H9 (cell line): Measurements from ENCODE around the gene DOC2B. TPM values are rescaled to one million over a fixed set of nuclear protein-coding genes. Genes with fewer than 3 reads are reported as not detected.

ENCODE experiments used
- DNase-seq: peaks from one replicate; pipeline ENCODE4 v3.0.0-alpha.2; 2017
- H2AFZ ChIP-seq: one replicate; pipeline ENCODE4 v1.6.1; 2013; ENCODE audit warnings: mild to moderate bottlenecking, low read length, control low read depth, moderate library complexity
- H2AK5ac ChIP-seq: 2 replicates; pipeline ENCODE4 v1.6.1; 2013; ENCODE audit warnings: low read length, control low read depth, mixed read lengths; ENCODE audit not compliant: insufficient read length
- H2BK120ac ChIP-seq: one replicate; pipeline ENCODE4 v1.6.1; 2013; ENCODE audit warnings: low read depth, mild to moderate bottlenecking, low read length, control low read depth, inconsistent platforms; ENCODE audit not compliant: poor library complexity, severe bottlenecking
- H2BK12ac ChIP-seq: 2 replicates; pipeline ENCODE4 v1.6.1; 2013; ENCODE audit warnings: low read length, control low read depth, mixed read lengths, low read depth; ENCODE audit not compliant: insufficient read length
- H2BK15ac ChIP-seq: 2 replicates; pipeline ENCODE4 v1.6.1; 2013; ENCODE audit warnings: low read depth, low read length, control low read depth
- H2BK20ac ChIP-seq: one replicate; pipeline ENCODE4 v1.6.1; 2013; ENCODE audit warnings: low read depth, mild to moderate bottlenecking, low read length, control low read depth, inconsistent platforms; ENCODE audit not compliant: poor library complexity, severe bottlenecking
- H2BK5ac ChIP-seq: 2 replicates; pipeline ENCODE4 v1.6.1; 2013; ENCODE audit warnings: low read length, control low read depth, mixed read lengths; ENCODE audit not compliant: insufficient read length
- H3K14ac ChIP-seq: 2 replicates; pipeline ENCODE4 v1.6.1; 2013; ENCODE audit warnings: low read length, control low read depth; ENCODE audit not compliant: insufficient read depth
- H3K18ac ChIP-seq: 2 replicates; pipeline ENCODE4 v1.6.1; 2013; ENCODE audit warnings: low read depth, mild to moderate bottlenecking, mixed read lengths, low read length, control low read depth; ENCODE audit not compliant: insufficient read length
- H3K23ac ChIP-seq: 2 replicates; pipeline ENCODE4 v1.6.1; 2013; ENCODE audit warnings: low read length, control low read depth, mixed read lengths, low read depth; ENCODE audit not compliant: insufficient read length
- H3K23me2 ChIP-seq: 2 replicates; pipeline ENCODE4 v1.6.1; 2013; ENCODE audit warnings: low read depth, mild to moderate bottlenecking, mixed read lengths, low read length, control low read depth; ENCODE audit not compliant: insufficient read length, poor library complexity, severe bottlenecking
- H3K27ac ChIP-seq: 2 replicates; pipeline ENCODE4 v1.5.1; 2013; ENCODE audit warnings: low read length, control low read depth, mixed read lengths, low read depth; ENCODE audit not compliant: insufficient read length
- H3K27me3 ChIP-seq: 2 replicates; pipeline ENCODE4 v1.6.1; 2013; ENCODE audit warnings: low read length, control low read depth, inconsistent platforms; ENCODE audit not compliant: insufficient read depth
- H3K4ac ChIP-seq: 2 replicates; pipeline ENCODE4 v1.6.1; 2013; ENCODE audit warnings: low read depth, mild to moderate bottlenecking, control low read depth, inconsistent platforms, low read length, moderate library complexity
- H3K4me1 ChIP-seq: 2 replicates; pipeline ENCODE4 v1.6.1; 2013; ENCODE audit warnings: low read length, control low read depth, inconsistent platforms; ENCODE audit not compliant: insufficient read depth
- H3K4me2 ChIP-seq: 2 replicates; pipeline ENCODE4 v1.6.1; 2013; ENCODE audit warnings: low read length, control low read depth, mixed read lengths; ENCODE audit not compliant: insufficient read length, insufficient read depth
- H3K56ac ChIP-seq: 2 replicates; pipeline ENCODE4 v1.6.1; 2013; ENCODE audit warnings: low read depth, mild to moderate bottlenecking, mixed read lengths, low read length, control low read depth; ENCODE audit not compliant: insufficient read length
- H3K79me1 ChIP-seq: 2 replicates; pipeline ENCODE4 v1.6.1; 2013; ENCODE audit warnings: low read depth, mild to moderate bottlenecking, moderate library complexity, low read length, control low read depth, inconsistent platforms; ENCODE audit not compliant: insufficient read depth, poor library complexity, severe bottlenecking
- H3K79me2 ChIP-seq: 2 replicates; pipeline ENCODE4 v1.6.1; 2013; ENCODE audit warnings: low read length, control low read depth, inconsistent platforms; ENCODE audit not compliant: insufficient read depth
- H3K9ac ChIP-seq: 2 replicates; pipeline ENCODE4 v1.6.1; 2013; ENCODE audit warnings: low read length, control low read depth, mixed read lengths; ENCODE audit not compliant: insufficient read length; ENCODE audit errors: extremely low read depth
- H3K9me3 ChIP-seq: one replicate; pipeline ENCODE4 v1.6.1; 2013; ENCODE audit warnings: low read depth, low read length, inconsistent platforms; ENCODE audit not compliant: control insufficient read depth
- H3T11ph ChIP-seq: one replicate; pipeline ENCODE4 v1.6.1; 2013; ENCODE audit warnings: mild to moderate bottlenecking, low read length, control low read depth, inconsistent platforms
- H4K20me1 ChIP-seq: one replicate; pipeline ENCODE4 v1.6.1; 2013; ENCODE audit not compliant: control insufficient read depth, insufficient read length, insufficient read depth
- H4K5ac ChIP-seq: 2 replicates; pipeline ENCODE4 v1.6.1; 2013; ENCODE audit warnings: low read depth, mild to moderate bottlenecking, mixed read lengths, low read length, control low read depth; ENCODE audit not compliant: insufficient read length
- H4K8ac ChIP-seq: replicated peaks from 2 replicates; pipeline ENCODE4 v1.6.1; 2013; ENCODE audit warnings: low read length, control low read depth, mixed read lengths, low read depth; ENCODE audit not compliant: insufficient read length
- H4K91ac ChIP-seq: 2 replicates; pipeline ENCODE4 v1.6.1; 2013; ENCODE audit warnings: low read depth, mild to moderate bottlenecking, moderate library complexity, mixed read lengths, low read length, control low read depth; ENCODE audit not compliant: insufficient read length
- H3K27ac Mint-ChIP-seq, 3 experiments: 2 replicates in 2 of 3; 3 replicates in 1 of 3; pipeline ENCODE4 v1.8.0; 2020 to 2021; ENCODE audit warnings: mixed read lengths in 3 of 3, mild to moderate bottlenecking in 1 of 3, moderate library complexity in 1 of 3
- H3K27me3 Mint-ChIP-seq: 2 replicates; pipeline ENCODE4 v1.8.0; 2021; ENCODE audit warnings: low read depth, mild to moderate bottlenecking, moderate library complexity, mixed read lengths
- H3K36me3 Mint-ChIP-seq, 3 experiments: 2 replicates in 2 of 3; 3 replicates in 1 of 3; pipeline ENCODE4 v1.8.0; 2020 to 2021; ENCODE audit warnings: low read depth in 3 of 3, mixed read lengths in 3 of 3; ENCODE audit not compliant: insufficient read depth in 1 of 3
- H3K4me1 Mint-ChIP-seq, 2 experiments: 2 replicates each; pipeline ENCODE4 v1.8.0; 2020; ENCODE audit warnings: mixed read lengths in 2 of 2
- H3K4me3 Mint-ChIP-seq, 2 experiments: 2 replicates in 1 of 2; 3 replicates in 1 of 2; pipeline ENCODE4 v1.8.0; 2020 to 2021; ENCODE audit warnings: mild to moderate bottlenecking in 2 of 2, mixed read lengths in 2 of 2, moderate library complexity in 1 of 2
- H3K9me3 Mint-ChIP-seq, 2 experiments: 2 replicates in 1 of 2; 3 replicates in 1 of 2; pipeline ENCODE4 v1.8.0; 2020; ENCODE audit warnings: mild to moderate bottlenecking in 2 of 2, mixed read lengths in 2 of 2, moderate library complexity in 1 of 2
- WGBS: extraction: QIAGEN DNeasy Blood & Tissue Kit; methylation state at CpG from one replicate; pipeline ENCODE4 v1.1.7; 2013; ENCODE audit warnings: missing lambda C conversion rate, low lambda C conversion rate, mixed read lengths; ENCODE audit not compliant: insufficient read length; ENCODE audit errors: extremely low coverage; 5-methylcytosine and 5-hydroxymethylcytosine counted together
- total RNA-seq: library from RNA; stranded (reverse); gene quantifications from 2 replicates; pipeline ENCODE4 v1.2.1, GENCODE V29; 2021
- TF ChIP-seq, protein P1 (sequence below): fragments of 200-600 bp; sonication (generic); conservative IDR thresholded peaks from 3 replicates; pipeline ENCODE4 v1.8.0; 2021; ENCODE audit warnings: antibody characterized with exemption, mild to moderate bottlenecking

DOC2B gene
- total RNA-seq, 1 experiment from 2014 or later, result 2.1 TPM

DNA sequence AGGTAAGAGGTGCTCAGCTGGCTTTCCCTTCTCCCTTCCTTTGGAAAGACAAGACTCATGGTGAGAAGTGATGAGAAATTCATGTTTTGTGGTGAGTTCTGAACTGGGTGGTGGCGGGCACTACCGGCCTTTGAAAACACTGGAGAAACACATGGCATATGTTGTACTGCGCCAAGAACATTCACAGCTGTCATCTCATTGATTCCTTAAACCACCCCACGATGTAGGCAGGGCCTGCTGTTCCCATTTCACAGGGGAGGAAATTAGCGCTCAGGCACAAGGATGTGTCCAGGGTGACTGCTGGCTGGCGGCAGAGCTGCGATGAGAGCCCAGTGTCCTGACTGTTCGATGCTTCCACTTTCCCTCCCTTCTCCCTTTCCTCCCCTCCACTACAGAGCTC lies 1.6 kb upstream of the DOC2B start:
- Histone ChIP-seq H3K79me2 (no peaks in the 10 kb centered on the region), H2BK20ac (no peak overlapping the region), H3K79me1 (no peaks in the 10 kb centered on the region), H3K9ac (no peak overlapping the region), H2BK12ac (no peak overlapping the region), H4K91ac (no peak overlapping the region), H4K5ac (no peak overlapping the region), H3K23ac (no peak overlapping the region), H3K27ac (no peak overlapping the region), H2BK15ac (no peak overlapping the region), H3K18ac (no peak overlapping the region), H3K14ac (no peak overlapping the region), H3K56ac (no peak overlapping the region), H3K27me3 (peaks cover 11% of the 10 kb centered on the region; the same call in 1 of the 2 replicates), H2AFZ (no peak overlapping the region), H3K9me3 (no peaks in the 10 kb centered on the region), H4K20me1 (no peaks in the 10 kb centered on the region), H3K23me2 (peaks cover 4% of the 10 kb centered on the region), H3K4me1 (no peaks in the 10 kb centered on the region), H4K8ac (no peak overlapping the region), H2AK5ac (no peak overlapping the region), H3T11ph (no peak overlapping the region), H2BK5ac (no peak overlapping the region), H3K4me2 (no peak overlapping the region), H2BK120ac (no peak overlapping the region), H3K4ac (no peak overlapping the region)
- WGBS, result no CpG with 5 or more reads among the region's 8 CpGs
- no peaks in the 10 kb centered on the region; a peak in 1 of 7 replicates for H3K36me3 Mint-ChIP-seq
- H3K27me3 Mint-ChIP-seq, result peaks cover 74% of the 10 kb centered on the region
- no peak overlapping the region for H3K4me3 Mint-ChIP-seq
- peaks cover 17 to 27% of the 10 kb centered on the region in 2 experiments for H3K4me1 Mint-ChIP-seq
- H3K9me3 Mint-ChIP-seq, result no peaks in the 10 kb centered on the region; a peak in 1 of 5 replicates
- no peak for DNase-seq
- TF ChIP-seq, protein P1, sequence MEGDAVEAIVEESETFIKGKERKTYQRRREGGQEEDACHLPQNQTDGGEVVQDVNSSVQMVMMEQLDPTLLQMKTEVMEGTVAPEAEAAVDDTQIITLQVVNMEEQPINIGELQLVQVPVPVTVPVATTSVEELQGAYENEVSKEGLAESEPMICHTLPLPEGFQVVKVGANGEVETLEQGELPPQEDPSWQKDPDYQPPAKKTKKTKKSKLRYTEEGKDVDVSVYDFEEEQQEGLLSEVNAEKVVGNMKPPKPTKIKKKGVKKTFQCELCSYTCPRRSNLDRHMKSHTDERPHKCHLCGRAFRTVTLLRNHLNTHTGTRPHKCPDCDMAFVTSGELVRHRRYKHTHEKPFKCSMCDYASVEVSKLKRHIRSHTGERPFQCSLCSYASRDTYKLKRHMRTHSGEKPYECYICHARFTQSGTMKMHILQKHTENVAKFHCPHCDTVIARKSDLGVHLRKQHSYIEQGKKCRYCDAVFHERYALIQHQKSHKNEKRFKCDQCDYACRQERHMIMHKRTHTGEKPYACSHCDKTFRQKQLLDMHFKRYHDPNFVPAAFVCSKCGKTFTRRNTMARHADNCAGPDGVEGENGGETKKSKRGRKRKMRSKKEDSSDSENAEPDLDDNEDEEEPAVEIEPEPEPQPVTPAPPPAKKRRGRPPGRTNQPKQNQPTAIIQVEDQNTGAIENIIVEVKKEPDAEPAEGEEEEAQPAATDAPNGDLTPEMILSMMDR, result no peak
- H3K27ac Mint-ChIP-seq, result no peak overlapping the region
